H1 (cell line): ENCODE measurements around the gene CCDC7. TPM values are rescaled to one million over a fixed set of nuclear protein-coding genes. Genes with fewer than 3 reads are reported as not detected.

Experiments used
- CTCF ChIA-PET: fragments of 300-600 bp; sonication (Branson Sonifier 250); formaldehyde crosslinking; loops from one replicate; lab custom pipeline; 2021; ENCODE audit not compliant: partially characterized antibody; lab: Charles Lee
- POLR2A ChIA-PET: fragments of 300-600 bp; sonication (Branson Sonifier 250); formaldehyde crosslinking; loops from one replicate; lab custom pipeline; 2021; ENCODE audit warnings: inconsistent platforms; ENCODE audit not compliant: partially characterized antibody; lab: Charles Lee
- DNase-seq, 2 experiments: peaks; one replicate each; pipeline versions ENCODE4 v3.0.0 to v3.0.0-alpha.2; 2010 to 2022; ENCODE audit warnings: low spot score in 2 of 2, low read depth in 1 of 2, mixed read lengths in 1 of 2
- FAIRE-seq: peaks from 2 replicates; lab custom pipeline; 2011; peaks lifted over from hg19 to GRCh38; lab: Jason Lieb, UNC
- H2AFZ ChIP-seq: 2 replicates; pipeline ENCODE4 v1.8.1; 2012; ENCODE audit warnings: low read length, inconsistent platforms
- H2AK5ac ChIP-seq: 2 replicates; pipeline ENCODE4 v1.6.1; 2013; ENCODE audit warnings: low read depth, low read length
- H2BK120ac ChIP-seq: replicated peaks from 2 replicates; pipeline ENCODE3; 2013; ENCODE audit warnings: low read depth, low read length, inconsistent platforms
- H2BK12ac ChIP-seq: 2 replicates; pipeline ENCODE4 v1.6.1; 2013; ENCODE audit warnings: low read depth, low read length
- H2BK15ac ChIP-seq: 2 replicates; pipeline ENCODE4 v1.6.1; 2013; ENCODE audit warnings: low read length
- H2BK20ac ChIP-seq: 2 replicates; pipeline ENCODE4 v1.6.1; 2013; ENCODE audit warnings: low read length
- H2BK5ac ChIP-seq: 2 replicates; pipeline ENCODE4 v1.6.1; 2013; ENCODE audit warnings: low read depth, low read length
- H3K14ac ChIP-seq: 2 replicates; pipeline ENCODE4 v1.6.1; 2013; ENCODE audit warnings: inconsistent platforms; ENCODE audit not compliant: insufficient read length
- H3K18ac ChIP-seq: 2 replicates; pipeline ENCODE4 v1.6.1; 2013; ENCODE audit warnings: low read length; ENCODE audit errors: extremely low read depth
- H3K23ac ChIP-seq: 2 replicates; pipeline ENCODE4 v1.6.1; 2013; ENCODE audit warnings: inconsistent platforms; ENCODE audit not compliant: insufficient read length
- H3K23me2 ChIP-seq: 2 replicates; pipeline ENCODE4 v1.6.1; 2013; ENCODE audit warnings: low read depth, low read length
- H3K27ac ChIP-seq: 2 replicates; pipeline ENCODE4 v1.6.1; 2011; ENCODE audit warnings: low read depth, low read length, inconsistent platforms
- H3K27me3 ChIP-seq, 4 experiments: replicated peaks in 1 of 4; 1 replicate in 1 of 4; 2 replicates in 3 of 4; pipeline versions ENCODE4 v1.6.1 to v1.8.1; 2011 to 2013; ENCODE audit warnings: low read length in 3 of 4, mild to moderate bottlenecking in 3 of 4, inconsistent platforms in 2 of 4, mixed read lengths in 2 of 4, moderate library complexity in 1 of 4; ENCODE audit not compliant: control insufficient read depth in 3 of 4, insufficient read depth in 3 of 4; ENCODE audit errors: extremely low read depth in 1 of 4
- H3K36me3 ChIP-seq, 4 experiments: 2 replicates each; pipeline versions ENCODE4 v1.6.1 to v1.8.1; 2011 to 2013; ENCODE audit warnings: mild to moderate bottlenecking in 4 of 4, low read length in 3 of 4, moderate library complexity in 2 of 4, control low read depth in 1 of 4, inconsistent platforms in 1 of 4; ENCODE audit not compliant: insufficient read depth in 4 of 4, control insufficient read depth in 2 of 4
- H3K4ac ChIP-seq: replicated peaks from 2 replicates; pipeline ENCODE3; 2013; ENCODE audit warnings: low read length, low read depth, mixed read lengths, inconsistent platforms; ENCODE audit not compliant: insufficient read length
- H3K4me1 ChIP-seq, 4 experiments: replicated peaks in 1 of 4; 1 replicate in 1 of 4; 2 replicates in 3 of 4; pipeline versions ENCODE4 v1.6.1 to v1.8.1; 2011 to 2013; ENCODE audit warnings: low read length in 3 of 4, inconsistent platforms in 2 of 4, mixed read lengths in 1 of 4; ENCODE audit not compliant: insufficient read depth in 4 of 4, control insufficient read depth in 3 of 4
- H3K4me2 ChIP-seq, 2 experiments: 2 replicates each; pipeline versions ENCODE4 v1.6.1 to v1.8.1; 2011 to 2013; ENCODE audit warnings: low read depth in 2 of 2, low read length in 2 of 2, control low read depth in 1 of 2, inconsistent platforms in 1 of 2, mild to moderate bottlenecking in 1 of 2; ENCODE audit not compliant: insufficient read depth in 1 of 2
- H3K4me3 ChIP-seq, 4 experiments: fragments of 200-600, 300-600 bp in 1 of 4; sonication (generic), shearing (Covaris generic), sonication (Bioruptor Twin) in 1 of 4; 2 replicates each; pipeline versions ENCODE4 v1.5.1 to v1.8.1; 2011 to 2016; ENCODE audit warnings: low read length in 4 of 4, low read depth in 3 of 4, control low read depth in 2 of 4, inconsistent platforms in 2 of 4, mild to moderate bottlenecking in 2 of 4, mixed read lengths in 1 of 4, moderate library complexity in 1 of 4; ENCODE audit not compliant: insufficient read depth in 2 of 4; ENCODE audit errors: extremely low read depth in 1 of 4
- H3K56ac ChIP-seq: replicated peaks from 2 replicates; pipeline ENCODE3; 2013; ENCODE audit warnings: low read depth, mild to moderate bottlenecking, mixed read lengths, low read length, inconsistent platforms; ENCODE audit not compliant: insufficient read length
- H3K79me1 ChIP-seq: 2 replicates; pipeline ENCODE4 v1.6.1; 2013; ENCODE audit warnings: low read depth, low read length, control low read depth
- H3K79me2 ChIP-seq, 2 experiments: 2 replicates each; pipeline versions ENCODE4 v1.6.1 to v1.8.1; 2012 to 2013; ENCODE audit warnings: low read length in 2 of 2, mild to moderate bottlenecking in 2 of 2, inconsistent platforms in 1 of 2; ENCODE audit not compliant: insufficient read depth in 2 of 2, control insufficient read depth in 1 of 2
- H3K9ac ChIP-seq, 4 experiments: replicated peaks in 1 of 4; 1 replicate in 1 of 4; 2 replicates in 3 of 4; pipeline versions ENCODE4 v1.6.1 to v1.8.1; 2011 to 2013; ENCODE audit warnings: low read depth in 3 of 4, low read length in 3 of 4, control low read depth in 2 of 4, mild to moderate bottlenecking in 2 of 4, moderate library complexity in 2 of 4, inconsistent platforms in 1 of 4; ENCODE audit errors: extremely low read depth in 1 of 4
- H3K9me3 ChIP-seq, 2 experiments: 2 replicates each; pipeline versions ENCODE4 v1.6.1 to v1.8.1; 2012 to 2013; ENCODE audit warnings: mild to moderate bottlenecking in 2 of 2, moderate library complexity in 2 of 2, control low read depth in 1 of 2, inconsistent platforms in 1 of 2, low read depth in 1 of 2, low read length in 1 of 2, mixed read lengths in 1 of 2; ENCODE audit not compliant: insufficient read depth in 2 of 2
- H4K20me1 ChIP-seq, 2 experiments: replicated peaks in 1 of 2; 2 replicates each; pipeline versions ENCODE3 to v1.8.1; 2011 to 2013; ENCODE audit warnings: inconsistent platforms in 2 of 2, low read length in 2 of 2, mild to moderate bottlenecking in 1 of 2; ENCODE audit not compliant: insufficient read depth in 2 of 2, control insufficient read depth in 1 of 2
- H4K5ac ChIP-seq: 2 replicates; pipeline ENCODE4 v1.6.1; 2013; ENCODE audit warnings: low read length, low read depth, mixed read lengths, inconsistent platforms; ENCODE audit not compliant: insufficient read length
- H4K8ac ChIP-seq: 2 replicates; pipeline ENCODE4 v1.8.0; 2013; ENCODE audit warnings: mild to moderate bottlenecking, moderate library complexity, low read length, inconsistent platforms; ENCODE audit not compliant: insufficient read depth; ENCODE audit errors: extremely low read depth
- H4K91ac ChIP-seq: replicated peaks from 2 replicates; pipeline ENCODE3; 2013; ENCODE audit warnings: low read length, mixed read lengths, inconsistent platforms; ENCODE audit not compliant: insufficient read length
- BACH1 ChIP-seq: IDR thresholded peaks from 2 replicates; pipeline ENCODE4 v1.6.1; 2012; ENCODE audit warnings: low read length, improper control_type of control experiment
- CBX8 ChIP-seq: fragments of 300-800, 300-1000 bp; sonication (generic); IDR thresholded peaks from 2 replicates; pipeline ENCODE4 v1.7.1; 2016; ENCODE audit warnings: low read depth, low read length, borderline replicate concordance
- CHD1 ChIP-seq: IDR thresholded peaks from 2 replicates; pipeline ENCODE4 v1.6.1; 2012; ENCODE audit warnings: low read depth, low read length, improper control_type of control experiment
- EGR1 ChIP-seq: IDR thresholded peaks from 2 replicates; pipeline ENCODE4 v1.6.1; 2011; ENCODE audit warnings: low read depth, low read length, borderline replicate concordance
- FOSL1 ChIP-seq: IDR thresholded peaks from 2 replicates; pipeline ENCODE4 v1.6.1; 2011; ENCODE audit warnings: mild to moderate bottlenecking, low read depth, low read length, moderate library complexity; ENCODE audit not compliant: insufficient read depth
- GTF2F1 ChIP-seq: IDR thresholded peaks from 2 replicates; pipeline ENCODE4 v1.6.1; 2012; ENCODE audit warnings: low read depth, low read length, improper control_type of control experiment, borderline replicate concordance
- KDM4A ChIP-seq: IDR thresholded peaks from one replicate; pipeline ENCODE4 v1.7.1; 2012; ENCODE audit warnings: low read depth, mild to moderate bottlenecking, moderate library complexity, low read length, inconsistent platforms; ENCODE audit not compliant: severe bottlenecking
- TEAD4 ChIP-seq: IDR thresholded peaks from 2 replicates; pipeline ENCODE4 v1.6.1; 2012; ENCODE audit warnings: low read depth, low read length, inconsistent platforms, mixed read lengths
- WGBS, 2 experiments: shearing (Covaris generic) in 1 of 2; methylation state at CpG; one replicate each; pipeline versions ENCODE4 v1.1.6 to v1.1.7; 2013 to 2015; ENCODE audit warnings: low lambda C conversion rate in 2 of 2, mixed read lengths in 2 of 2, inconsistent platforms in 1 of 2, low coverage in 1 of 2, missing lambda C conversion rate in 1 of 2; ENCODE audit not compliant: insufficient replicate concordance in 2 of 2, insufficient coverage in 1 of 2, insufficient read length in 1 of 2; ENCODE audit errors: extremely low coverage in 1 of 2, missing lambda C conversion rate in 1 of 2; 5-methylcytosine and 5-hydroxymethylcytosine counted together
- polyA plus RNA-seq, 7 experiments: library from polyadenylated mRNA; depleted of rRNA in 3 of 7; stranded (reverse) in 5 of 7; unstranded in 2 of 7; fragments of >200 nt in 5 of 7; fragments of 200-250 nt in 2 of 7; gene quantifications; 1 replicate in 5 of 7; 2 replicates in 1 of 7; 4 replicates in 1 of 7; pipeline versions ENCODE4 v1.2.1 to v1.2.3, GENCODE V29; 2011 to 2013; ENCODE audit warnings: missing spikeins in 2 of 7, mixed read lengths in 2 of 7
- total RNA-seq: library from RNA; stranded (reverse); fragmentation: NEBNext Ultra II Directional; extraction: Animal tissue kit (Norgen Biotek cat#: 25700); gene quantifications from 2 replicates; pipeline ENCODE4 v1.2.1, GENCODE V29; 2021

Gene CCDC7
- total and polyA plus RNA-seq, 2 of the 8 experiments (the other 6 are each of a cell fraction or from before 2014, with no cell fraction given) = 0.18 to 0.74 TPM

GRCh38 chr10:32891261-32891660 lies 445.3 kb downstream of the CCDC7 start:
- Histone ChIP-seq H2BK15ac (no peak overlapping the region), H3K36me3 (no peaks in the 10 kb centered on the region), H3K9ac (no peak overlapping the region), H3K14ac (no peak overlapping the region), H3K79me1 (no peaks in the 10 kb centered on the region), H3K56ac (no peak overlapping the region), H4K91ac (no peak overlapping the region), H2BK12ac (no peak overlapping the region), H2AFZ (no peak overlapping the region), H2BK120ac (no peak overlapping the region), H3K27ac (no peak overlapping the region; the same call in 1 of the 2 replicates), H3K4me1 (peaks cover 0 to 7% (median 2%) of the 10 kb centered on the region in 4 experiments; a peak in 1 of 7 replicates), H4K8ac (no peak overlapping the region), H4K20me1 (no peaks in the 10 kb centered on the region), H2BK20ac (no peak overlapping the region), H2BK5ac (no peak overlapping the region), H3K4ac (no peak overlapping the region), H3K27me3 (no peaks in the 10 kb centered on the region), H3K9me3 (no peaks in the 10 kb centered on the region), H3K23me2 (no peaks in the 10 kb centered on the region), H3K18ac (no peak overlapping the region), H3K4me2 (no peak overlapping the region), H3K23ac (no peak overlapping the region), H3K4me3 (no peak overlapping the region), H2AK5ac (no peak overlapping the region), H4K5ac (no peak overlapping the region), H3K79me2 (no peaks in the 10 kb centered on the region)
- TF ChIP-seq FOSL1 (no peak), BACH1 (no peak), TEAD4 (no peak), GTF2F1 (no peak), EGR1 (no peak), KDM4A (no peak), CHD1 (no peak), CBX8 (no peak)
- POLR2A ChIA-PET = no interaction called here
- CTCF ChIA-PET = interaction anchor here (0.5 to 3.1 kb wide), 3 partner anchors 18 to 118 kb away, joined by 3 to 11 read pairs (median 9); no protein-coding TSS in a partner anchor
- DNase-seq = no peak
- 88% methylated on average over 8 of the region's 8 CpGs; no CpG with 5 or more reads in 1 of the 2 experiments for WGBS, 2 experiments
- FAIRE-seq = no peak
